K562 (cell line): ENCODE data around the gene PPDPF. TPM values are rescaled to one million over a fixed set of nuclear protein-coding genes. Genes with fewer than 3 reads are reported as not detected.

ENCODE experiments used
- ATAC-seq: fragments of 200-7000 bp; cut with Tn5 transposase; 3 replicates; pipeline ENCODE4 v1.9.1; 2020; ENCODE audit warnings: moderate library complexity
- BruUV-seq: library from RNA; stranded (reverse); fragments of 400-500 nt; replicated peaks from 2 replicates; lab custom pipeline; 2021; lab: Mats Ljungman, UMichigan
- CTCF ChIA-PET: fragments of 300-600 bp; formaldehyde crosslinking; extraction: SDS; loops from one replicate; lab custom pipeline; 2021; ENCODE audit warnings: low intra/inter-chr PET ratio; lab: Yijun Ruan, JAX
- POLR2A ChIA-PET: fragments of 300-600, 350-650 bp; sonication (Branson Sonifier 250); formaldehyde crosslinking; extraction: SDS; loops from one replicate; lab custom pipeline; 2021; ENCODE audit warnings: antibody characterized with exemption, inconsistent platforms; lab: Yijun Ruan, JAX
- DNase-seq, 4 experiments: peaks; one replicate each; pipeline versions ENCODE4 v3.0.0 to v3.0.0-alpha.2; 2011 to 2018; ENCODE audit warnings: low spot score in 3 of 4, mixed read lengths in 3 of 4; ENCODE audit errors: extremely low read depth in 1 of 4
- FAIRE-seq: peaks from 2 replicates; lab custom pipeline; 2011; peaks lifted over from hg19 to GRCh38; lab: Jason Lieb, UNC
- H2AFZ ChIP-seq: 2 replicates; pipeline ENCODE4 v1.6.0; 2011; ENCODE audit warnings: low read depth, low read length, control low read depth, inconsistent platforms
- H3K27ac ChIP-seq: fragments of 200-600 bp; 3 replicates; pipeline ENCODE4 v1.8.0; 2011; ENCODE audit warnings: low read depth, mild to moderate bottlenecking, control low read depth, inconsistent platforms, low read length, moderate library complexity, mixed read lengths; ENCODE audit errors: extremely low read depth
- H3K27me3 ChIP-seq, 2 experiments: fragments of 300-600 bp in 1 of 2; 2 replicates in 1 of 2; 3 replicates in 1 of 2; pipeline versions ENCODE4 v1.6.0 to v1.8.0; 2011; ENCODE audit warnings: inconsistent platforms in 2 of 2, low read length in 2 of 2, mild to moderate bottlenecking in 1 of 2, mixed read lengths in 1 of 2, moderate library complexity in 1 of 2; ENCODE audit not compliant: control insufficient read depth in 2 of 2, insufficient read depth in 2 of 2
- H3K36me3 ChIP-seq: fragments of 300-600 bp; 3 replicates; pipeline ENCODE4 v1.8.0; 2011; ENCODE audit warnings: mild to moderate bottlenecking, low read length, inconsistent platforms; ENCODE audit not compliant: control insufficient read depth, insufficient read depth
- H3K4me1 ChIP-seq, 2 experiments: fragments of 200-600 bp in 1 of 2; replicated peaks in 1 of 2; 2 replicates in 1 of 2; 3 replicates in 1 of 2; pipeline versions ENCODE4 v1.5.1 to v1.8.0; 2011; ENCODE audit warnings: inconsistent platforms in 2 of 2, low read length in 2 of 2, mild to moderate bottlenecking in 1 of 2, mixed read lengths in 1 of 2, moderate library complexity in 1 of 2; ENCODE audit not compliant: control insufficient read depth in 2 of 2, insufficient read depth in 2 of 2
- H3K4me2 ChIP-seq: 2 replicates; pipeline ENCODE4 v1.6.1; 2011; ENCODE audit warnings: low read length, control low read depth, inconsistent platforms, mixed read lengths; ENCODE audit not compliant: insufficient read depth
- H3K4me3 ChIP-seq: fragments of 200-600 bp; sonication (generic), shearing (Covaris generic); 2 replicates; pipeline ENCODE4 v1.5.1; 2016; ENCODE audit warnings: control low read depth, inconsistent platforms
- H3K79me2 ChIP-seq: fragments of 200-600 bp; 3 replicates; pipeline ENCODE4 v1.8.0; 2011; ENCODE audit warnings: low read length, inconsistent platforms; ENCODE audit not compliant: control insufficient read depth, insufficient read depth
- H3K9ac ChIP-seq, 2 experiments: 2 replicates each; pipeline versions ENCODE4 v1.6.0 to v1.6.1; 2011; ENCODE audit warnings: low read depth in 2 of 2, low read length in 2 of 2, control low read depth in 1 of 2, inconsistent platforms in 1 of 2, mild to moderate bottlenecking in 1 of 2, mixed read lengths in 1 of 2; ENCODE audit not compliant: insufficient read depth in 1 of 2
- H3K9me1 ChIP-seq: one replicate; pipeline ENCODE4 v1.6.0; 2011; ENCODE audit warnings: inconsistent platforms, mild to moderate bottlenecking, low read length, moderate library complexity; ENCODE audit not compliant: control insufficient read depth, insufficient read depth
- H3K9me3 ChIP-seq: replicated peaks from 2 replicates; pipeline ENCODE4 v1.5.1; 2011; ENCODE audit warnings: low read depth, low read length, inconsistent platforms; ENCODE audit not compliant: control insufficient read depth, insufficient read depth
- H4K20me1 ChIP-seq: replicated peaks from 2 replicates; pipeline ENCODE4 v1.6.1; 2011; ENCODE audit warnings: low read length, inconsistent platforms, mixed read lengths; ENCODE audit not compliant: control insufficient read depth, insufficient read depth
- CHD2 ChIP-seq: IDR thresholded peaks from 2 replicates; pipeline ENCODE4 v1.6.1; 2011; ENCODE audit warnings: low read depth, low read length
- ILF3 ChIP-seq: fragments of 450-650 bp; IDR thresholded peaks from 2 replicates; pipeline ENCODE4 v1.6.1; 2018; ENCODE audit warnings: antibody characterized with exemption, mild to moderate bottlenecking, moderate library complexity, borderline replicate concordance
- NBN ChIP-seq: fragments of 450-650 bp; IDR thresholded peaks from 2 replicates; pipeline ENCODE4 v1.6.1; 2016; ENCODE audit warnings: low read depth, mild to moderate bottlenecking
- NUFIP1 ChIP-seq: fragments of 450-650 bp; IDR thresholded peaks from 2 replicates; pipeline ENCODE4 v1.6.1; 2018; ENCODE audit not compliant: partially characterized antibody
- PML ChIP-seq: IDR thresholded peaks from 2 replicates; pipeline ENCODE4 v1.6.1; 2012; ENCODE audit warnings: low read length, inconsistent platforms
- WGBS: fragments of 100-300 bp; shearing (Covaris generic); methylation state at CpG from one replicate; pipeline ENCODE4 v1.1.6; 2016; ENCODE audit warnings: low coverage, mixed read lengths; ENCODE audit not compliant: insufficient coverage; ENCODE audit errors: missing lambda C conversion rate; 5-methylcytosine and 5-hydroxymethylcytosine counted together
- in situ Hi-C: fragments of 300-500 bp; cut with MboI; formaldehyde crosslinking; loops from 4 replicates; pipeline ENCODE4 v1.15.0; 2018; ENCODE audit warnings: inconsistent platforms, mixed read lengths
- intact Hi-C: fragments of 100-400 bp; cut with micrococcal nuclease; formaldehyde crosslinking; loops from 2 replicates; pipeline ENCODE4 v1.14.2; 2022
- polyA plus RNA-seq, 8 experiments: library from polyadenylated mRNA; depleted of rRNA in 4 of 8; stranded (reverse) in 5 of 8; unstranded in 3 of 8; fragments of >200 nt; fragmentation: Nextera tagmentation in 2 of 8; fragmentation: Illumina TruSeq in 1 of 8; extraction: Ambion mirVana in 2 of 8; extraction: Trizol in 1 of 8; gene quantifications; 2 replicates each; pipeline versions ENCODE4 v1.2.1 to v1.2.3, GENCODE V29; 2011 to 2014; ENCODE audit warnings: inconsistent platforms in 1 of 8, missing spikeins in 1 of 8
- total RNA-seq, 7 experiments: library from RNA; depleted of rRNA in 6 of 7; stranded (reverse); fragments of >200 nt in 6 of 7; fragmentation: Illumina TruSeq in 2 of 7; extraction: Trizol in 2 of 7; gene quantifications; 2 replicates each; pipeline versions ENCODE4 v1.2.1 to v1.2.3, GENCODE V29; 2011 to 2021; ENCODE audit warnings: low replicate concordance in 1 of 7
- TF ChIP-seq, protein P1 (sequence below): fragments of 450-650 bp; IDR thresholded peaks from 2 replicates; pipeline ENCODE4 v1.6.1; 2016; ENCODE audit warnings: low read depth
- TF ChIP-seq, protein P2 (sequence below): fragments of 250-450 bp; sonication (Bioruptor Pico); IDR thresholded peaks from 2 replicates; pipeline ENCODE4 v1.9.0; 2021; ENCODE audit warnings: mild to moderate bottlenecking, inconsistent platforms
- TF ChIP-seq, protein P3 (sequence below), 2 experiments: fragments of 450-650 bp in 1 of 2; sonication (generic) in 1 of 2; formaldehyde crosslinking in 1 of 2; IDR thresholded peaks in 1 of 2; conservative IDR thresholded peaks in 1 of 2; 2 replicates each; pipeline versions ENCODE4 v1.6.1 to v1.8.1; 2016 to 2023; ENCODE audit warnings: mild to moderate bottlenecking in 2 of 2, moderate library complexity in 2 of 2, inconsistent platforms in 1 of 2, missing genetic modification reagents in 1 of 2

PPDPF gene
- total and polyA plus RNA-seq, 9 of the 15 experiments (the other 6 are each of a cell fraction or from before 2014, with no cell fraction given) = 0.77 to 233 (median 10.5) TPM

DNA sequence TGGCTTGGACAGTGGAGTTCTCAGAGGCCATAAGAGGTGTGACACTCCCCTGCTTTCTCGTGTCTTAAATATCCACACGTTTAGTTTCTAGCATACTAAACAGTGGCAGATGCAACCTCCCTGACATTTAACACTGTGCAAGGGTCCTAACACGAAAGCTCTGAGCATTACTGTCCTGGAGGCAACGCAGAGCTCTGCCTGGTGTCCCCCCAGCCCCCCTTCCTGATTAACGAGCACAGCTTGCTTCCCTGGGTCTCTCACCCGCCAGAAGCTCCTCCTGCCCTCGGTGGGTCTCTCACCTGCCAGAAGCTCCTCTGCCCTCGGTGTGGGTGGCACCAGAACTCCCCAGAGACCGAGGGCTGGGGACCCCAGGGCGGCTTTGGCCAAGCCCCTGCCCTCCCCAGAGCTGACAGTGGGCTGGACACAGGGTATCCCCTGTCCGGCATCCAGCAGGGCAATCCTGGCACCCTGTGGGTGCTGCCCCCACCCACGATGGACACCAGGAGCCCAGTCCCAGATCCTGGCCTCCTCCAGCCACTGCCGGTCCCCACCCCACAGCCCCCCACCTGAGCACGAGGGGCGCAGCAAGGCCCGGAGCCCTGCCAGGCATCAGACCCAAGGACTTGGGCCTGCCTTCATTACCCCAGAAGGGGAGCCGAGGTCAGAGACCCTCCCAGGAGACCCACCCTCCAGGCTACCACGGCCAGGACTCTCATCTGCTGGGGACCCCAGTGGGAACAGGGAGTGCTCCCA is 35.7 kb upstream of the PPDPF start:
- POLR2A ChIA-PET = interaction anchor here (0.7 kb wide), 1 partner anchor 23 kb away, joined by 4 read pairs; no protein-coding TSS in a partner anchor
- H3K36me3 ChIP-seq = no peaks in the 10 kb centered on the region
- intact Hi-C loops (no loop called here), in situ Hi-C loops (no loop called here)
- H4K20me1 ChIP-seq = 0 out of 2 replicates have a peak, but pooled peaks cover 8% of the 10 kb centered on the region
- CTCF ChIA-PET = no interaction called here
- no peaks in the 10 kb centered on the region for H3K9me1 ChIP-seq
- H3K27ac ChIP-seq = no peak overlapping the region
- no peak for FAIRE-seq
- no TSS peak for BruUV-seq
- H3K4me2 ChIP-seq = no peak overlapping the region
- WGBS = 3% methylated on average over 15 of the region's 18 CpGs
- H3K9me3 ChIP-seq = no peaks in the 10 kb centered on the region
- H3K4me3 ChIP-seq = no peak overlapping the region
- H3K27me3 ChIP-seq = peaks cover 16 to 36% of the 10 kb centered on the region in 2 experiments; a peak in 4 of 5 replicates
- no peaks in the 10 kb centered on the region for H3K79me2 ChIP-seq
- no peak overlapping the region for H2AFZ ChIP-seq
- peaks cover 0 to 29% of the 10 kb centered on the region in 2 experiments; a peak in 2 of 5 replicates for H3K4me1 ChIP-seq
- no peak overlapping the region for H3K9ac ChIP-seq
- ATAC-seq = no peak
- DNase-seq = no peak
- TF ChIP-seq PML (no peak), CHD2 (no peak), ILF3 (no peak), NBN (no peak), NUFIP1 (no peak)
- TF ChIP-seq, protein P1, sequence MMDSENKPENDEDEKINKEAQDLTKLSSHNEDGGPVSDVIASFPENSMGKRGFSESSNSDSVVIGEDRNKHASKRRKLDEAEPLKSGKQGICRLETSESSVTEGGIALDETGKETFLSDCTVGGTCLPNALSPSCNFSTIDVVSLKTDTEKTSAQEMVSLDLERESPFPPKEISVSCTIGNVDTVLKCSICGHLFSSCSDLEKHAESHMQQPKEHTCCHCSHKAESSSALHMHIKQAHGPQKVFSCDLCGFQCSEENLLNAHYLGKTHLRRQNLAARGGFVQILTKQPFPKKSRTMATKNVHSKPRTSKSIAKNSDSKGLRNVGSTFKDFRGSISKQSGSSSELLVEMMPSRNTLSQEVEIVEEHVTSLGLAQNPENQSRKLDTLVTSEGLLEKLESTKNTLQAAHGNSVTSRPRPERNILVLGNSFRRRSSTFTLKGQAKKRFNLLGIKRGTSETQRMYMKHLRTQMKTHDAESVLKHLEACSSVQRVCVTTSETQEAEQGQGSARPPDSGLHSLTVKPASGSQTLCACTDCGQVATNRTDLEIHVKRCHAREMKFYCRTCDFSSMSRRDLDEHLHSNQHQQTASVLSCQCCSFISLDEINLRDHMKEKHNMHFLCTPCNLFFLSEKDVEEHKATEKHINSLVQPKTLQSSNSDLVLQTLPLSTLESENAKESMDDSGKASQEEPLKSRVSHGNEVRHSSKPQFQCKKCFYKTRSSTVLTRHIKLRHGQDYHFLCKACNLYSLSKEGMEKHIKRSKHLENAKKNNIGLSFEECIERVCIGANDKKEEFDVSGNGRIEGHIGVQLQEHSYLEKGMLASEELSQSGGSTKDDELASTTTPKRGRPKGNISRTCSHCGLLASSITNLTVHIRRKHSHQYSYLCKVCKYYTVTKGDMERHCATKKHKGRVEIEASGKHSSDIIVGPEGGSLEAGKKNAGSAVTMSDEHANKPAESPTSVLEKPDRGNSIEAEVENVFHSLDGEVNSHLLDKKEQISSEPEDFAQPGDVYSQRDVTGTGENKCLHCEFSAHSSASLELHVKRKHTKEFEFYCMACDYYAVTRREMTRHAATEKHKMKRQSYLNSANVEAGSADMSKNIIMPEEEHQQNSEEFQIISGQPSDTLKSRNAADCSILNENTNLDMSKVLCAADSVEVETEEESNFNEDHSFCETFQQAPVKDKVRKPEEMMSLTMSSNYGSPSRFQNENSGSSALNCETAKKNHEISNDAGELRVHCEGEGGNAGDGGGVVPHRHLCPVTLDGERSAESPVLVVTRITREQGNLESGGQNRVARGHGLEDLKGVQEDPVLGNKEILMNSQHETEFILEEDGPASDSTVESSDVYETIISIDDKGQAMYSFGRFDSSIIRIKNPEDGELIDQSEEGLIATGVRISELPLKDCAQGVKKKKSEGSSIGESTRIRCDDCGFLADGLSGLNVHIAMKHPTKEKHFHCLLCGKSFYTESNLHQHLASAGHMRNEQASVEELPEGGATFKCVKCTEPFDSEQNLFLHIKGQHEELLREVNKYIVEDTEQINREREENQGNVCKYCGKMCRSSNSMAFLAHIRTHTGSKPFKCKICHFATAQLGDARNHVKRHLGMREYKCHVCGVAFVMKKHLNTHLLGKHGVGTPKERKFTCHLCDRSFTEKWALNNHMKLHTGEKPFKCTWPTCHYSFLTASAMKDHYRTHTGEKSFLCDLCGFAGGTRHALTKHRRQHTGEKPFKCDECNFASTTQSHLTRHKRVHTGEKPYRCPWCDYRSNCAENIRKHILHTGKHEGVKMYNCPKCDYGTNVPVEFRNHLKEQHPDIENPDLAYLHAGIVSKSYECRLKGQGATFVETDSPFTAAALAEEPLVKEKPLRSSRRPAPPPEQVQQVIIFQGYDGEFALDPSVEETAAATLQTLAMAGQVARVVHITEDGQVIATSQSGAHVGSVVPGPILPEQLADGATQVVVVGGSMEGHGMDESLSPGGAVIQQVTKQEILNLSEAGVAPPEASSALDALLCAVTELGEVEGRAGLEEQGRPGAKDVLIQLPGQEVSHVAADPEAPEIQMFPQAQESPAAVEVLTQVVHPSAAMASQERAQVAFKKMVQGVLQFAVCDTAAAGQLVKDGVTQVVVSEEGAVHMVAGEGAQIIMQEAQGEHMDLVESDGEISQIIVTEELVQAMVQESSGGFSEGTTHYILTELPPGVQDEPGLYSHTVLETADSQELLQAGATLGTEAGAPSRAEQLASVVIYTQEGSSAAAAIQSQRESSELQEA = no peak
- TF ChIP-seq, protein P2, sequence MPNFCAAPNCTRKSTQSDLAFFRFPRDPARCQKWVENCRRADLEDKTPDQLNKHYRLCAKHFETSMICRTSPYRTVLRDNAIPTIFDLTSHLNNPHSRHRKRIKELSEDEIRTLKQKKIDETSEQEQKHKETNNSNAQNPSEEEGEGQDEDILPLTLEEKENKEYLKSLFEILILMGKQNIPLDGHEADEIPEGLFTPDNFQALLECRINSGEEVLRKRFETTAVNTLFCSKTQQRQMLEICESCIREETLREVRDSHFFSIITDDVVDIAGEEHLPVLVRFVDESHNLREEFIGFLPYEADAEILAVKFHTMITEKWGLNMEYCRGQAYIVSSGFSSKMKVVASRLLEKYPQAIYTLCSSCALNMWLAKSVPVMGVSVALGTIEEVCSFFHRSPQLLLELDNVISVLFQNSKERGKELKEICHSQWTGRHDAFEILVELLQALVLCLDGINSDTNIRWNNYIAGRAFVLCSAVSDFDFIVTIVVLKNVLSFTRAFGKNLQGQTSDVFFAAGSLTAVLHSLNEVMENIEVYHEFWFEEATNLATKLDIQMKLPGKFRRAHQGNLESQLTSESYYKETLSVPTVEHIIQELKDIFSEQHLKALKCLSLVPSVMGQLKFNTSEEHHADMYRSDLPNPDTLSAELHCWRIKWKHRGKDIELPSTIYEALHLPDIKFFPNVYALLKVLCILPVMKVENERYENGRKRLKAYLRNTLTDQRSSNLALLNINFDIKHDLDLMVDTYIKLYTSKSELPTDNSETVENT = no peak
- TF ChIP-seq, protein P3, sequence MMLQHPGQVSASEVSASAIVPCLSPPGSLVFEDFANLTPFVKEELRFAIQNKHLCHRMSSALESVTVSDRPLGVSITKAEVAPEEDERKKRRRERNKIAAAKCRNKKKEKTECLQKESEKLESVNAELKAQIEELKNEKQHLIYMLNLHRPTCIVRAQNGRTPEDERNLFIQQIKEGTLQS (IDR thresholded peaks at IDR 0.05) = no peak
- TF ChIP-seq, protein P3 (CRISPR knock-in tag; conservative IDR thresholded peaks at IDR 0.05) = no peak
